Chondrocyte (in vitro differentiated cells): Measurements from ENCODE around the gene IGLL5. TPM values are rescaled to one million over a fixed set of nuclear protein-coding genes. Genes with fewer than 3 reads are reported as not detected.
"Not testable (repeated sequence)": the region's sequence is repeated elsewhere in the genome, so short reads cannot be mapped to it uniquely, and the experiment has no call there.

Experiments
- DNase-seq: peaks from one replicate; pipeline ENCODE4 v3.0.0; 2021; ENCODE audit warnings: mixed read lengths, low spot score
- H3K27ac Mint-ChIP-seq: one replicate; pipeline ENCODE4 v1.8.0; 2021; ENCODE audit warnings: mild to moderate bottlenecking, moderate library complexity, mixed read lengths; ENCODE audit not compliant: unreplicated experiment
- H3K27me3 Mint-ChIP-seq: 2 replicates; pipeline ENCODE4 v1.8.0; 2021; ENCODE audit warnings: low read depth, mixed read lengths
- H3K36me3 Mint-ChIP-seq: 2 replicates; pipeline ENCODE4 v1.8.0; 2021; ENCODE audit warnings: low read depth, mixed read lengths
- H3K4me1 Mint-ChIP-seq: 2 replicates; pipeline ENCODE4 v1.8.0; 2021; ENCODE audit warnings: low read depth, mild to moderate bottlenecking, mixed read lengths
- H3K4me3 Mint-ChIP-seq: one replicate; pipeline ENCODE4 v1.8.0; 2021; ENCODE audit warnings: mild to moderate bottlenecking, moderate library complexity, mixed read lengths; ENCODE audit not compliant: unreplicated experiment
- H3K9me3 Mint-ChIP-seq: 2 replicates; pipeline ENCODE4 v1.8.0; 2021; ENCODE audit warnings: low read depth, mixed read lengths
- total RNA-seq: library from RNA; stranded (reverse); gene quantifications from 3 replicates; pipeline ENCODE4 v1.2.1, GENCODE V29; 2021
- TF ChIP-seq, protein P1 (sequence below): fragments of 200-600 bp; sonication (generic); IDR thresholded peaks from 2 replicates; pipeline ENCODE4 v1.5.0; 2021; ENCODE audit warnings: antibody characterized with exemption, mild to moderate bottlenecking, moderate library complexity

Gene IGLL5
- total RNA-seq, 1 donor from 2014 or later: not detected

- TF ChIP-seq, protein P1, sequence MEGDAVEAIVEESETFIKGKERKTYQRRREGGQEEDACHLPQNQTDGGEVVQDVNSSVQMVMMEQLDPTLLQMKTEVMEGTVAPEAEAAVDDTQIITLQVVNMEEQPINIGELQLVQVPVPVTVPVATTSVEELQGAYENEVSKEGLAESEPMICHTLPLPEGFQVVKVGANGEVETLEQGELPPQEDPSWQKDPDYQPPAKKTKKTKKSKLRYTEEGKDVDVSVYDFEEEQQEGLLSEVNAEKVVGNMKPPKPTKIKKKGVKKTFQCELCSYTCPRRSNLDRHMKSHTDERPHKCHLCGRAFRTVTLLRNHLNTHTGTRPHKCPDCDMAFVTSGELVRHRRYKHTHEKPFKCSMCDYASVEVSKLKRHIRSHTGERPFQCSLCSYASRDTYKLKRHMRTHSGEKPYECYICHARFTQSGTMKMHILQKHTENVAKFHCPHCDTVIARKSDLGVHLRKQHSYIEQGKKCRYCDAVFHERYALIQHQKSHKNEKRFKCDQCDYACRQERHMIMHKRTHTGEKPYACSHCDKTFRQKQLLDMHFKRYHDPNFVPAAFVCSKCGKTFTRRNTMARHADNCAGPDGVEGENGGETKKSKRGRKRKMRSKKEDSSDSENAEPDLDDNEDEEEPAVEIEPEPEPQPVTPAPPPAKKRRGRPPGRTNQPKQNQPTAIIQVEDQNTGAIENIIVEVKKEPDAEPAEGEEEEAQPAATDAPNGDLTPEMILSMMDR: no peak
- H3K27ac Mint-ChIP-seq: no peak overlapping the region
- no peaks in the 10 kb centered on the region for H3K4me1 Mint-ChIP-seq
- no peaks in the 10 kb centered on the region for H3K9me3 Mint-ChIP-seq
- DNase-seq: no peak
- H3K36me3 Mint-ChIP-seq: no peaks in the 10 kb centered on the region
- H3K27me3 Mint-ChIP-seq: peaks cover 42% of the 10 kb centered on the region
- H3K4me3 Mint-ChIP-seq: no peak overlapping the region
These were observed 9.0 kb downstream of the IGLL5 start for GRCh38 chr22:22896601-22897000.

GRCh38 chr22:22897091-22897490 lies 9.5 kb downstream of the IGLL5 start:
- H3K4me3 Mint-ChIP-seq: no peak overlapping the region
- H3K27ac Mint-ChIP-seq: no peak overlapping the region
- H3K36me3 Mint-ChIP-seq: no peaks in the 10 kb centered on the region
- no peaks in the 10 kb centered on the region for H3K4me1 Mint-ChIP-seq
- TF ChIP-seq, protein P1: no peak
- peaks cover 42% of the 10 kb centered on the region for H3K27me3 Mint-ChIP-seq
- peak; percentile 44 for DNase-seq
- H3K9me3 Mint-ChIP-seq: no peaks in the 10 kb centered on the region

- Mint-ChIP-seq H3K9me3 (no peaks in the 10 kb centered on the region), H3K36me3 (no peaks in the 10 kb centered on the region), H3K27me3 (peaks cover 34% of the 10 kb centered on the region), H3K4me1 (no peaks in the 10 kb centered on the region), H3K27ac (no peak overlapping the region), H3K4me3 (no peak overlapping the region)
- DNase-seq: no peak
- TF ChIP-seq, protein P1: no peak
These were observed 10.3 kb downstream of the IGLL5 start for GRCh38 chr22:22897947-22898346.

DNA sequence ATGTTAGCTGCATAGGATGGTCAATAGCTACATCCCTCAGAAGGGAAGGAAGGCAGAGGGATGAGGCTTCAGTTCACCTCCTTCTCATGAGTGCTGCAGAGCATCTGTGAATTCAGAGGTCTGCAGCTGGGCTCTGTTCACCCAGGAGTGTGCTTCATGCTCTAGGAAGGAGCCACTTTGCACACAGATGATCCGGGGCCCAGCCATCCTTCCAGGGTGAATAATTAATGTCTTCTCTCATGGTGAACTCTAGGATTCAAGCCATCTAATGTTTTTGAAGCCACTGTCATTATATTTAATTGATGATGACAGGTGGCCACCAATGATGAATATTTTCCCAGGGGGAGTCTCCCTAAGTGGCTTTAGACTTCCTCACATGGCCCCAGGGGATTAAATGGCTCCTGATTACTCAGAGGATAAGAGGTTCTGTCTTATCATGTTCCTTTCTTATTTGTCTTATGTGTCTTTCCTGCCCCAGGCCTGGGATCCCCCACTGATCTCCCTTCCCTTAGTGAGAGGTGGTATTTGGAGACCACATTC lies 10.9 kb downstream of the IGLL5 start:
- DNase-seq, H3K4me1 Mint-ChIP-seq, H3K4me3 Mint-ChIP-seq, H3K9me3 Mint-ChIP-seq, H3K27ac Mint-ChIP-seq, H3K36me3 Mint-ChIP-seq: not testable (repeated sequence)
- peaks cover 31% of the 10 kb centered on the region for H3K27me3 Mint-ChIP-seq

- peaks cover 32% of the 10 kb centered on the region for H3K27me3 Mint-ChIP-seq
- not testable (repeated sequence) for H3K27ac Mint-ChIP-seq, H3K9me3 Mint-ChIP-seq, H3K4me1 Mint-ChIP-seq, H3K4me3 Mint-ChIP-seq, H3K36me3 Mint-ChIP-seq
- peak; percentile 56 for DNase-seq
These were observed 11.9 kb downstream of the IGLL5 start for GRCh38 chr22:22899342-22900080.

GRCh38 chr22:22900527-22901205 lies 13.1 kb downstream of the IGLL5 start:
- H3K27ac Mint-ChIP-seq, H3K4me3 Mint-ChIP-seq, H3K36me3 Mint-ChIP-seq, H3K4me1 Mint-ChIP-seq, H3K9me3 Mint-ChIP-seq: not testable (repeated sequence)
- DNase-seq: peak; percentile 71
- H3K27me3 Mint-ChIP-seq: peaks cover 25% of the 10 kb centered on the region
